Lung (tissue), 12 donors: ENCODE measurements around the gene MYCN. TPM values are rescaled to one million over a fixed set of nuclear protein-coding genes. Genes with fewer than 3 reads are reported as not detected.

Experiments
- ATAC-seq: fragments of 200-7000 bp; cut with Tn5 transposase; one replicate; pipeline ENCODE4 v1.9.1; 2020; ENCODE audit warnings: moderate number of reproducible peaks; ENCODE audit not compliant: insufficient read depth, low FRiP score
- DNase-seq, 3 donors: peaks; one replicate each; pipeline ENCODE4 v3.0.0-alpha.2; 2013 to 2017
- H3K27ac ChIP-seq, 2 donors: one replicate each; pipeline ENCODE4 v1.5.1; 2013; ENCODE audit warnings: mild to moderate bottlenecking in 2 of 2, moderate library complexity in 2 of 2, control low read depth in 1 of 2, inconsistent platforms in 1 of 2, low read depth in 1 of 2, low read length in 1 of 2
- H3K27me3 ChIP-seq, 3 donors: one replicate each; pipeline ENCODE4 v1.5.1; 2013; ENCODE audit warnings: low read length in 2 of 3; ENCODE audit not compliant: control insufficient read depth in 3 of 3, insufficient read depth in 3 of 3
- H3K36me3 ChIP-seq, 4 donors: one replicate each; pipeline ENCODE4 v1.5.1; 2013; ENCODE audit warnings: low read length in 4 of 4, mild to moderate bottlenecking in 1 of 4, moderate library complexity in 1 of 4; ENCODE audit not compliant: control insufficient read depth in 4 of 4, insufficient read depth in 4 of 4
- H3K4me1 ChIP-seq, 5 donors: one replicate each; pipeline ENCODE4 v1.5.1; 2013; ENCODE audit warnings: low read length in 5 of 5, mild to moderate bottlenecking in 2 of 5, moderate library complexity in 1 of 5; ENCODE audit not compliant: control insufficient read depth in 5 of 5, insufficient read depth in 5 of 5
- H3K4me3 ChIP-seq: one replicate; pipeline ENCODE4 v1.5.1; 2013; ENCODE audit warnings: mild to moderate bottlenecking, control low read depth, moderate library complexity
- H3K9ac ChIP-seq, 2 donors: one replicate each; pipeline ENCODE4 v1.5.1; 2013; ENCODE audit warnings: low read length in 2 of 2, control low read depth in 1 of 2; ENCODE audit not compliant: insufficient read depth in 1 of 2
- H3K9me3 ChIP-seq, 4 donors: one replicate each; pipeline ENCODE4 v1.5.1; 2013; ENCODE audit warnings: low read length in 3 of 4, mild to moderate bottlenecking in 1 of 4, moderate library complexity in 1 of 4; ENCODE audit not compliant: control insufficient read depth in 4 of 4, insufficient read depth in 3 of 4
- CTCF ChIP-seq: IDR thresholded peaks from 2 replicates; pipeline ENCODE4 v1.5.1; 2012; ENCODE audit warnings: mild to moderate bottlenecking; ENCODE audit errors: control extremely low read depth, extremely low read depth
- WGBS, 2 donors: extraction: QIAGEN DNeasy Blood & Tissue Kit; methylation state at CpG; one replicate each; pipeline ENCODE4 v1.1.7; 2013; 5-methylcytosine and 5-hydroxymethylcytosine counted together
- polyA plus RNA-seq, 2 donors: library from polyadenylated mRNA; stranded (reverse); fragments of 200-250 nt; gene quantifications; one replicate each; pipeline ENCODE4 v1.2.1, GENCODE V29; 2013
- total RNA-seq, 2 donors: library from RNA; depleted of rRNA in 1 of 2; stranded (reverse); fragments of >200 nt in 1 of 2; gene quantifications; one replicate each; pipeline ENCODE4 v1.2.1, GENCODE V29; 2014 to 2021
- donor health status: control.
- donor health status: control.
- donor health status: Bipolar disorder and iron deficiency.
- donor health status: healthy.
- donor health status: DM: yes; HTN: yes; CAD: no.

The MYCN gene
- total and polyA plus RNA-seq, 4 donors: 0.16 to 5.2 (median 0.36) TPM

GRCh38 chr2:15975676-15976075 is 35.3 kb downstream of the MYCN start:
- H3K9ac ChIP-seq: no peak overlapping the region
- no peak for ATAC-seq
- no peaks in the 10 kb centered on the region for H3K27me3 ChIP-seq
- WGBS, 2 donors: 86 to 89% methylated on average over 5 of the region's 5 CpGs
- H3K27ac ChIP-seq: no peak overlapping the region
- no peak for TF ChIP-seq CTCF
- H3K36me3 ChIP-seq: no peaks in the 10 kb centered on the region
- no peaks in the 10 kb centered on the region for H3K9me3 ChIP-seq
- DNase-seq: no peak
- peaks cover 0 to 14% (median 0%) of the 10 kb centered on the region in 5 donors for H3K4me1 ChIP-seq
- H3K4me3 ChIP-seq: no peak overlapping the region

- ATAC-seq (no peak), DNase-seq (peak; percentile 31 to 64 (median 38))
- Histone ChIP-seq H3K4me1 (peaks cover 0 to 10% (median 0%) of the 10 kb centered on the region in 5 donors), H3K9ac (no peak overlapping the region), H3K4me3 (no peak overlapping the region), H3K9me3 (no peaks in the 10 kb centered on the region), H3K27me3 (no peaks in the 10 kb centered on the region), H3K36me3 (no peaks in the 10 kb centered on the region), H3K27ac (no peak overlapping the region)
- no peak for TF ChIP-seq CTCF
- 80 to 86% methylated on average over 7 of the region's 7 CpGs for WGBS, 2 donors
Observed at GRCh38 chr2:15976354-15976753, 36.0 kb downstream of the MYCN start.

GRCh38 chr2:15979051-15979758 is 38.9 kb downstream of the MYCN start:
- no peaks in the 10 kb centered on the region for H3K9me3 ChIP-seq
- 79 to 86% methylated on average over 9 of the region's 9 CpGs for WGBS, 2 donors

More at GRCh38 chr2:15979051-15979758, 38.9 kb downstream of the MYCN start:
- Histone ChIP-seq H3K4me1 (peaks cover 0 to 18% (median 4%) of the 10 kb centered on the region in 5 donors), H3K9ac (no peak overlapping the region), H3K27ac (no peak overlapping the region), H3K27me3 (no peaks in the 10 kb centered on the region), H3K36me3 (no peaks in the 10 kb centered on the region), H3K4me3 (no peak overlapping the region)
- DNase-seq (no peak), ATAC-seq (no peak)
- TF ChIP-seq CTCF: no peak
